Peyer's patch (tissue), 4 donors: ENCODE measurements around the gene POLA1.

Experiments
- POLR2A ChIP-seq, 2 donors: fragments of 450-650 bp; IDR thresholded peaks; one replicate each; pipeline ENCODE4 v1.5.1; 2017; ENCODE audit warnings: antibody characterized with exemption in 2 of 2, mild to moderate bottlenecking in 2 of 2, moderate library complexity in 2 of 2
- TF ChIP-seq, protein P1 (sequence below), 6 experiments: fragments of 450-650 bp in 4 of 6; fragments of 200-600 bp in 2 of 6; sonication (generic) in 1 of 6; IDR thresholded peaks; one replicate each; pipeline ENCODE4 v1.5.1; 2017 to 2019; ENCODE audit warnings: antibody characterized with exemption in 6 of 6, mild to moderate bottlenecking in 3 of 6, moderate library complexity in 1 of 6

- TF ChIP-seq, protein P1, sequence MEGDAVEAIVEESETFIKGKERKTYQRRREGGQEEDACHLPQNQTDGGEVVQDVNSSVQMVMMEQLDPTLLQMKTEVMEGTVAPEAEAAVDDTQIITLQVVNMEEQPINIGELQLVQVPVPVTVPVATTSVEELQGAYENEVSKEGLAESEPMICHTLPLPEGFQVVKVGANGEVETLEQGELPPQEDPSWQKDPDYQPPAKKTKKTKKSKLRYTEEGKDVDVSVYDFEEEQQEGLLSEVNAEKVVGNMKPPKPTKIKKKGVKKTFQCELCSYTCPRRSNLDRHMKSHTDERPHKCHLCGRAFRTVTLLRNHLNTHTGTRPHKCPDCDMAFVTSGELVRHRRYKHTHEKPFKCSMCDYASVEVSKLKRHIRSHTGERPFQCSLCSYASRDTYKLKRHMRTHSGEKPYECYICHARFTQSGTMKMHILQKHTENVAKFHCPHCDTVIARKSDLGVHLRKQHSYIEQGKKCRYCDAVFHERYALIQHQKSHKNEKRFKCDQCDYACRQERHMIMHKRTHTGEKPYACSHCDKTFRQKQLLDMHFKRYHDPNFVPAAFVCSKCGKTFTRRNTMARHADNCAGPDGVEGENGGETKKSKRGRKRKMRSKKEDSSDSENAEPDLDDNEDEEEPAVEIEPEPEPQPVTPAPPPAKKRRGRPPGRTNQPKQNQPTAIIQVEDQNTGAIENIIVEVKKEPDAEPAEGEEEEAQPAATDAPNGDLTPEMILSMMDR (IDR thresholded peaks at IDR 0.05): no peak
- TF ChIP-seq POLR2A (IDR thresholded peaks at IDR 0.05): no peak
Observed at GRCh38 chrX:25039036-25039435, 345.3 kb downstream of the POLA1 start.
